Right renal pelvis (tissue), 4 donors: ENCODE data around the gene CHD2. TPM values are rescaled to one million over a fixed set of nuclear protein-coding genes. Genes with fewer than 3 reads are reported as not detected.

Source experiments
- DNase-seq, 4 donors: peaks; one replicate each; pipeline ENCODE4 v3.0.0-alpha.2; 2013; ENCODE audit warnings: low read depth in 4 of 4, low spot score in 3 of 4, missing footprints in 1 of 4
- polyA plus RNA-seq, 4 donors: library from polyadenylated mRNA; unstranded; fragments of 120-200 nt; gene quantifications; one replicate each; pipeline ENCODE4 v1.2.1, GENCODE V29; 2013; ENCODE audit not compliant: insufficient read length in 4 of 4

Gene CHD2
- polyA plus RNA-seq, 4 donors = 110 to 120 (median 113) TPM

DNA sequence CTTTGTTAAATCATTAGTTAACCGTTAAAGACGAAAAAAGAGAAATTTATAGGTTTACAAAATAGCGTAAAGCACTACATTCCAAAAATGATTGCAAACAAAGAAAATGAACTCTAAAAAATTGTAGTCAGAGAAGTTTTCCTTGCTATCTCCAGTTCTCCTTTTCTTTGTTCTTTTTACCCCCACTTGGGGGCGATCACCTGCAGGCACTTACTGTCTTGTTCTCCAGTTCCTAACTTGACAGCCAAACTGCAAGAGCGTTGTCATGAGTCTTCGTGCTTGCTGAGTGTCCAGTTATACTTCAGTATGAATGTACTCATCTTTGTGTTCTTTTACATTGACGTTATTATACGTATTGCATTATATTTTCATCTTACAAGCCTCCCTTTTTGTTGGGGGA is 54.5 kb downstream of the CHD2 start:
- DNase-seq = no peak

DNA sequence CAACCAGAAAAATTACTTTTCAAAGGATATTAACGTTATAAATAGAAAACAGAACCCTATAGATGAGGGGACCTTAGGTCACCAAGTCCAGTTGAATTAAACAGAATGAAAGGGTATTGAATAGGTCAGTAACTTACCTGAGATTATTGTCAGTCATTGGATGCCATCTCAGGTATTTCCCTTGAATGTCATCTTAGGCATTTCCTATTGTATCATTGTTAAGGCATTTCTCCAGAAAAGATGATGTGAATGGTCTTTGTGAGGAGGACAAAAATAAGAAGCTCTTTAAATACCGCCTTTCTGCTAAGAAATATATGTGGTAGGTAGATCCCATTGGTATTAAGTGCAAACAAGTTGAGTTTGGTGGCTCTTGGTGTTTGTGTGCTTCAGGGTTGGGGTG is 55.6 kb downstream of the CHD2 start:
- no peak for DNase-seq

DNA sequence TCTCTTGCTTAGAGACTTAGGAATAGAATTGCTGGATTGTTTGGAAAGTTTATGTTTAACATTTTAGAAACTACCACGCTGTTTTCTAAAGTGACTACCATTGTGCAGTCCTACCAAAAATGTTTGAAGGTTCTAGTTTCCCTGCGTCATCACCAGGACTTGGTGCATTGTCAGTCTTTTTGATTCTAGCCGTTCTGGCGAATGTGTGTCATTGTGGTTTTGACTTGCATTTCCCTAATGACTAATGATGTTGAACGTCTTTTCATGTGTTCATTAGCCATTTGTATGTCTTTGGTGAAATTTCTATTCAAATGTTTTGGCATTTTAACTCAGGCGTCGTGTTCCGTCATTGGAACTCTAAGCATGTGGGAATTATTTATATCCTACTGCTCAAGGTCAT is 58.0 kb downstream of the CHD2 start:
- no peak for DNase-seq

DNA sequence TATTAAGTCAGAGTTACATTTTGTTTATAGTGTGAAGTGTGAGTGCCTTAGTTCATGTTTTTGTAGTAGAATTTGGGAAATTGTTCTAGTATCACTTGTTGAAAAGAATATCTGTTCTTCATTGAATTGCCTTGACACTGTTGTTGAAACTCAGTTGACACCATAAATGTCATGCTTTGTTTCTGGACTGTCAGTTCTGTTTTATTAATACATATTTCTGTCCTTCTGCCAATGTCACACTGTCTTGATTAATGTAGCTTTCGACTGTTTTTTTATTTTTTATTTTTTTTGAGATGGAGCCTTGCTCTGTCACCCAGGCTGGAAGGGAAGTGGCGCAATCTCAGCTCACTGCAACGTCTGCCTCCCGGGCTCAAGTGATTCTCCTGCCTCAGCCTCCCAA is 59.1 kb downstream of the CHD2 start:
- no peak for DNase-seq

DNA sequence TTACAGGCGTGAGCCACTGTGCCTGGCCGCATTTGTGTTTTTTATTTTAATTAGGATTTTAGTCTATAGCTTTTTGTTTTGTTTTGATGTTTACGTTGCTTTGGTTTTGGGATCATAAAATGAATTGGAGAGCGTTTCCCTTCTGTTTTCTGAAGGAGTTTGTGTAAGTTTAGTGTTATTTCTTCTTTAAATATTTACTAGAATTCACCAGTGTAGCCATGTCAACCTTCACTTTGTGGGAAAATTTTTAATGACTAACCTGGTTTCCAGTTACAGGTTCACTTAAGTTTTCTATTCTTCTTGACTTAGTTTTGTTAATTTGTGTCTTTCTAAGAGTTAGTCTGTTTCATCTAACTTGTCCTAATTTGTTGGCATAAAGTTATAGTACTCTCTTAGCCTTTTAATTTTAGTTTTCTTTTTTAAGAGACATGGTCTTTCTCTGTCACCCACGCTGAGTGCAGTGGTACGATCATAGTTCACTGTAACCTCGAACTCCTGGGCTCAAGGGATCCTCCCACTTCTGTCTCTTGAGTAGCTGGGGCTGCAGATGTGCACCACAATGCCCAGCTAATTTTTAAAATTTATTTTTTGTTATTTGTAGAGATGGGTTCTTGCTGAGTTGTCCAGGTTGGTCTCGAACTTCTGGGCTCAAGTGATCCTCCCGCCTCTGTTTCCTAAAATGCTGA is 61.0 kb downstream of the CHD2 start:
- DNase-seq = no peak

DNA sequence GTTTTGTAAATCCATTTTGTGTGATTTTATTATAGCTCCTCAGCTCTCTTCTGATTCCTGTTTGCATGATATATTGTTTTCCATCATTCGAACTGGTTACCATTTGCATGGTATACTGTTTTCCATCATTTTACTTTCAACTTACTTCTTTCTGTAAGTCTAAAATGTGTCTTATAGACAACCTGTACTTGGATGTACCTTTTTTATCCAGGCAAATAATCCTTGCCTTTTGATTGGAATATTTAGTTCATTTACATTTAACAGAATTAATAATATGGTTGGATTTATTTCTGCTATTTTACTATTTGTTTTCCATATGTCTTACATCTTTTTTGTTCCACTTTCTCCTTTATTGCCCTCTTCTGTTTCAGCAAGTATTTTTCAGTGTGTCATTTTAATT is 62.8 kb downstream of the CHD2 start:
- DNase-seq = no peak

DNA sequence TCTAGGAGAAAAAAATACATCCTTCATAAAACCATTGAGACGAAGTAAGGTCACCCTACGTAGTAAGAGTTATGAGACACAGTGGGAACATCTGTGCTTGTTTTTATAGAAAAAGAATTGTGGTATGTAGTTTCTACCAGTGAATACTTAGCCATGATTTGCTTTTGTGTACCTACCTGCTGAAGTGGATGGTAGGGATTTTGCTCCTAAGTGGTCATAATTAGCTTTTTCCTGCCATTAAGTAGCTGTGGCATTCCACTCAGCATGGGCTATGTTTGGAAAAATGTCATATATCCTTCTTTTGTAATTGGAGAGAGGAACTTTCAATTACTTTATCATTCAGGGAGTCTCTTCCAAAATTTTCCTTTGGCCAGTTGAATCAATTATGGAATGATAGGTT is 63.7 kb downstream of the CHD2 start:
- no peak for DNase-seq

DNA sequence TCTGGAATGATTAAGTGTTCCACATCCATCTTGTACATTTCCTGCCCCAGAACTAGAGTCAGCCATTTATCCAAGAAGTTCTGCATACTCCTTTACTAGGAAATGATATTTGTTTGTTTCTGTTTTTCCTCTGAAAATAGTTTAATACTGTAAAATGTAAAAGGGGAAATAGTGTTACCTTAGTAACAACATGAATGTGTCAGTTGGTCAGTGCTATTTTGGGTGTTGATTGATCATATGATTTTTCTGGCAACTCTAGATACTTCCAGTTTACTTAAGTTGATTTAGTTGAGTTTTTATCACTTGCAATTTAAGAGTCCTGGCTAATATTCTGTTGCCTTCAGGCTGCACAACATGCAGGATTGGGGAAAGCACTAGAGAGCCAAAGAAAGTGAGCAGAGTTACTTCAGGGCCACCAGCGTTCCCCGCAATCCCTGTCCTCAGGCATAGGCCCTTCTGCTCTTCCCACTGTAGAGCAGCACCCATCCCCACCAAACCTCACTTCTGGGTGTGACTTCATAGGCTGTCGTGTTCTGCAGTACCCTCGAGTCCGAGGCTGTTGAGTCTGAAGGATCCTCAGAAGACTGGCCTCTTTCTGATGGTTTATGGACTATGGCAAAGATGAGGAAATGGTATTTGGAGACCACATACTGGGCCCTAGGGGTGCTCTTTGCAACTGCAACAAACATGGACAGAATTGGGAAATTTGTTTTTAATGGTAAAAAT is 69.0 kb downstream of the CHD2 start:
- DNase-seq = no peak

DNA sequence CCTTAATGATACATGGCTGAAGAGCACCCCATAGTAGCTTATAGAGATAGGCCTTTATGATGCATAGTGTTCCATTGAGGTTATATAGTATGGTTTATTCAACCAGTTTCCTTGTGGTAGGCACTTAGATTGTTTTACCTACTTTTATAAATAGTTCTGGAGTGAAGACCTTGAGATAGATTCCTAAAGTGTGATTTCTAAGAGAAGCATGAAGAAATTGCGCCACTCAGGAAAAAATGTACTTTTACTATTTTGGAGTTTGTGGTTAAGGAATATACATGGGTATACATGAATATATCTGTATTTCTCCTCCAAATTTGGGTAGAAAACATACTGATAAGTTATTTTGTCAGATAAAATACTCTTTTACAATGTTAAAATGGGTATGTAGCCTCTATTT is 70.5 kb downstream of the CHD2 start:
- DNase-seq = no peak

DNA sequence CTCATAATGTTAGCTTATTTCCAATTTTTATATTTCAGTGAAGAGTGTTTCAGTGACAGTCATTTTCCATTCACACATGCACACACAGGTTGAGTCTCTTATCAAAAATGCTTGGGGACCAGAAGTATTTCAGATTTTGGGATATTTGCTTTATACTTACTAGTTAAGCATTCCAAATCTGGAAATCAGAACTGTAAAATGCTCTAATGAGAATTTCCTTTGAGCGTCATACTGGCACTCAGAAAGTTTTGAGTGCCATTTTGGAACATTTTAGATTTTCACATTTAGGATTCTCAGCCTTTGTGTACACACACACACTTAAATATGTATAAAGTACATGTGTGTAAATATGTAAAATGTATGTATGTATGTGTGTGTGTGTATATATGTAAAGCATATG is 71.0 kb downstream of the CHD2 start:
- DNase-seq = no peak

DNA sequence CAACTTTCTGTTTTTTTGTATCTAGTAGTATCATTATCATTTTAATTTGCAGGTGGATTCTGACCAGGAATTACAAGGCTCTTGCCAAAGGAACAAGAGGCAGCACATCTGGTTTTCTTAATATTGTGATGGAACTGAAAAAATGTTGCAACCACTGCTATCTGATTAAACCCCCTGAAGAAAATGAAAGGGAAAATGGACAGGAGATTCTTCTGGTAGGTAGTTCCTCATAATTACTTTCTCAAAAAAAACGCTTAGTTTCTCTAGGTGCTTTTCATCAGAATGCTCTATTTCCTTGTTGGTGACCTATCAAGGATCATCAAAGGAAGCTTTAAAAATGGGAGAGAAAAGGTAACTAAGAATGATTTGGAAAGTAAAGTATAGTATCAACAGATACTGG is 71.6 kb downstream of the CHD2 start:
- no peak for DNase-seq

DNA sequence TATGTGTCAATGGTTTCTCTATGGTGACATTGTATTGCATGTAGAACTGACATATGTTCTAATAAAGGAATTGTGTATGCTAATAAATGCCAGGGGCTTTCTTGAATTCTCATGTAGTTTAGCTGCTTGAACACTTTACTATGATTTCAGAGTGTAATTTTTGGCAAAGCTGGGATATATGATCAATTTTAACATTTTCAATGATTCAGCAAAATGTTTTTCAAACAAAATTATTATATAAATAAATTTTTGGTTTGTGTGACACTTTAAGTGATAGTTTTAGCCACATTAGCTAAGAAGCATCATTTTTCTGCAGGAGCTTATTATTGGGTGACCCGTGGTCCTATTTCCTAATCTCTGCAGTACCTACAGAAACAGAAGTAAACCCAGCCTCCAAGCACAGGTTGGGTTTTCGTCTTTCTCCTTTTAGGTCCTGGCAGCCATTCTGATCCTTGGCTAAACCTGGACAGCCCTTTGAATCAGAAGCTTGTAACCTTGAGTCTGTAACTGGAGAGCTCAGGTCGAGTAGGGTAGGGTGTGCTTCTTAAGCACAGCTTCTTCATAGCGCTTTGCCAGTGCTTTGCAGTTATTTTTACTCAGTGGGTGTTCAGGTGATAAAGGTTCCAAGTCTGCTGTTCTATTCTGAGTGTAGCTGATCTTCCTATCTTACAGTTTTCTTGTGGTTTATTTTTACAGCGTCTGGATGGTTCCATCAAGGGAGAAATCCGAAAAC is 74.2 kb downstream of the CHD2 start:
- DNase-seq = no peak

DNA sequence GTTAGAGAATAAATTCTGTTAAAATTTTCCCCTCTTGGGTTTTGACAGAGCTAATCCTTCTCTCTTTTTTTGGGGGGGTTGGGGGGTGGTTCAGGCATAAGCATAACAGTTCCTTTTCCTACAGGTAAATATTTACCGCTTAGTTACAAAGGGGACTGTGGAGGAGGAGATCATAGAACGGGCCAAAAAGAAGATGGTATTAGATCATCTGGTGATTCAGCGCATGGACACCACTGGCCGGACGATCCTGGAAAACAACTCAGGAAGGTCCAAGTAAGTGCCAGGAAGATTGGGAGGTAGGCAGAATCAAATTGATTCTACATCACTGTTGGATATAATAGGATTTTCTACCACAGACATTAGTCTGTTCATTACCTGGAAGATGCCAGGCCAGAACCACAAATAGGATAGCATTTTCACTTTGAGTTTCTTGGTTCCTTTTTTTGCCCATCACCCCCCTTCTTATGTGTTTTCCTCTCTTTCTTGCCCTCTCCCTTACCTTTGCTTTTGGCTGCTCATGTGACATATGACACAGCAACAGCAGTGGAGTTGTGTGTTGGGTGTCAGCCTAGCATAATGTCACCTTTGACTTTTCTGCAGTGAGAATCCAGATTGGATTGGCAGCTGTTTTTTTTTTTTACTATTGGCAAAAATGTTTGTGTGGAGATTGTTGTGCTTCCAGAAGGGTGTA is 79.0 kb downstream of the CHD2 start:
- DNase-seq = no peak

DNA sequence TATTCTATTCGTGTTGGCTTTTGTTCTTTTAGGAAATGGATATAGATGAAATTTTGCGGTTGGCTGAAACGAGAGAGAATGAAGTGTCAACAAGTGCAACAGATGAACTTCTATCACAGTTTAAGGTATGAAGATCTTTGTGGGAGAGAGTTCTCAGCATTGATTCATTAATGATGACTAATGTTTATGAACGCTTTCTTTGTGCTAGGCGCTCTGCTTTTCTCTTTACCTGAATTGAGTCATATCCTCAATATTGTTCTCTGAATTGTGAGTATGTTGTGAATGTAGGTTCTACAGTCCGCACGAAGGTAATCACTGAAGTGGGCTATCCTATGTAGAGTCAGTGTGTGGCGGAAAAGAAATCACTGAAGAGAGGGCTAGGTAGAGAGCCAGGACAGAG is 81.2 kb downstream of the CHD2 start:
- DNase-seq = no peak

DNA sequence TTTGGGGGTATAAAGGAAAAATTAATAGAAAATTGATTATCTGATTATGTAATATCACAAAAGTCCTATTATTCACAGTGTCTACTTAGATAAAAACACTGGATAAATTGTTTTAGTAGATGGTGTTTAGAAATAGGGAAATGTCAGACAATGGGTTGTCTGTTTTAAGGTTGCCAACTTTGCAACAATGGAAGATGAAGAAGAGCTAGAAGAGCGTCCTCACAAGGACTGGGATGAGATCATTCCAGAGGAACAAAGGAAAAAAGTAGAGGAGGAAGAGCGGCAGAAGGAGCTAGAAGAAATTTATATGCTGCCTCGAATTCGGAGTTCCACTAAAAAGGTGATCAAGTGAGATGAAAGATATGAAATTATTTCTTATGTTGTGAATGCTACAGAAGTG is 84.0 kb downstream of the CHD2 start:
- no peak for DNase-seq

DNA sequence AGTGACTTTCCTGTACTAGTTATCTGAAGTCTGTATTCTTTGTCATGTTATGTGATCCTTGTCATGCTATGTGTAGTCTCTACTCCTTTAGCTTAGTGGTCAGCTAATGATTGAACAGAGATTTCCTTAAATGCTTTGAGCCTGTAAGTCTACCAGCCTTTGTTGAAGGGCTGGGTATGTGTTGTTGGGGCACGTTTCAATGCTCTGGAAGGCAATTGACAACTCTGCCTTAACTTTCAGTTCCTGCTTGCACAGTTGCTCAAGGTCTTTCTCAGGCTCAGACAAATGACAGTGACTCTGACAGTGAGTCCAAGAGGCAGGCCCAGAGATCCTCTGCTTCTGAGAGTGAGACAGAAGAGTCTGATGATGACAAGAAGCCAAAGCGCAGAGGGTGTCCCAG is 89.3 kb downstream of the CHD2 start:
- no peak for DNase-seq

DNA sequence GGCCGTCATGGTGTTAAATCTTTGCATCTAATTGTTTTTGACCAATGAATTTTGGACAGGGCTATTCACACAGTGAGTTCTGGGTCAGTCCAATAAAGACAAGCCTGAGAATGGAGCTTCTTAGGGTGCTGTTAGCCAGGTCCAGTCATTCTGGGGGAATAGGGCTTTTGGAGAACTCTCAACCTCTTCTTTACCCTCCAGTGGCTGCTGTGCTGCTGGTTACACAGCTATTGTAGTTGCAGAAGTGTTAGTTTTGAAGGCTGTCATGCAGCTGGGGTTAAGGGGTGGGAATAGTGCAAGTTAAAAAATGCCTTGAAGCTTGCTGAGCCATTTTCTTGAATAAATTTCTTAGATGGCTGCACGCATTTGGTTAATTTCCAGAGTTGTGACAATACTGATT is 89.9 kb downstream of the CHD2 start:
- DNase-seq = no peak

DNA sequence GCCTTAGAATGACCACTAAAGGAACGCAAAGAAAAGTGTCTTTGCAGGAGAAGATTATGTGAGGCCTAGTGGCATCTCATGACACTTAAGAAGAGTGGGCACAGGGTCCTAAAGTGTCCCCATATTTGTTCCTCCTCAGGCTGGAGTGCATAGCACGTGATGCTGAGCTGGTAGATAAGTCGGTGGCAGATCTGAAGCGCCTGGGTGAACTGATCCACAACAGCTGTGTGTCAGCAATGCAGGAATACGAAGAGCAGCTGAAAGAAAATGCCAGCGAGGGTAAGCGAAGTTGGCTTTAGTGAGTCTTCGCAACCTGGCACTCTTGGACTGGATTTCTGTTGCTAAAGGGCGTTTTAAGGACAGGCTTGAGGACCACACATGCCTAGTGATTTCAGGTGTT is 92.6 kb downstream of the CHD2 start:
- DNase-seq = no peak

DNA sequence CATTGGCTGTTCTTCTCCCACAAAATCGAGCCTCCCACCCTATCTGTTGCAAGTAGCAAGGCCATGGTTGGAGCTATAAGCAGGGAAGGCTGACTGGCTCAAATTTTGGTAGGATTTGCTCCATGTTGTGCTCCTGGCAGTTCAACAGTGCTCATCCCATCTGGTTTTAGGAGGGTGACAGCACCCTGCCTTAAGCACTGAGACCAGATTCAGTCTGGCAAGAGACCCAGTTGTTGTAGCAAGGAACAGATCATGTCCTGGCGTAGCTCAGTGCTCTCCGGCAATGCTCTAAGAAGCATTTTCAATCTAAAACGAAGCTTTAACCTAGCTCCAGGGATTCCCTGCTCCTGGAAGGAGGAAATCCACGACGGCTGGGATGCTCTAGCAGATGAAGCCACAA is 97.7 kb downstream of the CHD2 start:
- no peak for DNase-seq

DNA sequence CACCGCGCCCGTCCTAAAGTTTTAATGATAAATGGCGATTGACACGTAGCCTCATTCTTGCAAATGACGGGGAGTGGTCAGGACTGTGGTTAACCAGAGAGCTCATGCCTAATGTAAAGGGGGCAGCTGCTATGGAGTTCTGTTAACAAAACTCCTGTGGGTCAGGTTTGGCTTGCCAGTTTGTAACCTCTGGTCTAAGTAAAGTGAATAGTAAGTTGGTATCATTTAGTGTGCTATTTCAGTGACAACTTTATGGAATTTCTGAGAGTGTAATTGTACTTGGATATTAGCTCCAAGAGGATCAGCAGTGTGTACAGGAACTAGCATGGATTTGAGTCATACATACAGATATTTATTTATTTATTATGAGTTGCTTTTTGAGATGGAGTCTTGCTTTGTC is 101.0 kb downstream of the CHD2 start:
- no peak for DNase-seq

DNA sequence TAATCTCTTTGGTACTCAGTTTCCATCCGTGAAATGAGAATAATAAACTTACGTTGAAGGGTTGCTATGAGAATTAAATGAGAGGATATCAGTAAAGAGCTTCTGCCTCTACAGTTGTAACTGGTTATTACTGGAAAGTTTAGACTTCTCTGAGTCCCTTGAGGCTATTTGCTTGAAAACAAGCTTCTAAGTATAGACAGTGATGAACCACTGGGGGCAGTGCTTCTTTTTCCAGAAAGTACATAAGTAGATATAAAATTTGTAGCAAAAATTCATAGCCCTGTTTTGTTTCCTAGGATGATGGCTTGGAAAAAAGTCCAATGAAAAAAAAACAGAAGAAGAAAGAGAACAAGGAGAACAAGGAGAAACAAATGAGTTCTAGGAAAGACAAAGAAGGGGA is 101.8 kb downstream of the CHD2 start:
- no peak for DNase-seq
